NCI-H524 treated with DMSO at 0.1 percent for 48 hours (cell line): ENCODE measurements around the gene SFMBT2.
A peak's percentile ranks its signal among the peaks of the same experiment; 100 is the strongest.

Experiments
- DNase-seq: peaks from one replicate; lab custom pipeline; 2025; lab: John Stamatoyannopoulos, UW

Gene SFMBT2

DNA sequence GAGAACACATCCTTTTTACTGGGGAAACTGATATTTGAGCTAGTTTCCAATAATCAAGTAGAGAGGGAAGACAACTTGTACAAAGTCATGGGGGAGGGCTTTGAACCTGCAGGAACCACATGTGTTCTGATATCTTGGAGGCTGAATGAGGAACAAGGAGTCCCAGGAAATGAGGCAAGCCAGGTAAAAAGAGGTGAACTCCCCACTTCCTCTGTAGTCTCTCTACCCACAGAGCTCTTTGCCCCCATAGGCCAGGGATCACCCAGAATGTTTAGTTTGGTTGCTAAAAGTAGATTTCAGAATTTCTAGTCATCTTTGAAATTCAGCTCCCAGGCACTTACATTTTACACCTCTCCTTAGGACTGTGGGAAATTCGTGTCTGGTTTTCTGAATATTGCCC is 276.4 kb downstream of the SFMBT2 start:
- DNase-seq, result no peak

DNA sequence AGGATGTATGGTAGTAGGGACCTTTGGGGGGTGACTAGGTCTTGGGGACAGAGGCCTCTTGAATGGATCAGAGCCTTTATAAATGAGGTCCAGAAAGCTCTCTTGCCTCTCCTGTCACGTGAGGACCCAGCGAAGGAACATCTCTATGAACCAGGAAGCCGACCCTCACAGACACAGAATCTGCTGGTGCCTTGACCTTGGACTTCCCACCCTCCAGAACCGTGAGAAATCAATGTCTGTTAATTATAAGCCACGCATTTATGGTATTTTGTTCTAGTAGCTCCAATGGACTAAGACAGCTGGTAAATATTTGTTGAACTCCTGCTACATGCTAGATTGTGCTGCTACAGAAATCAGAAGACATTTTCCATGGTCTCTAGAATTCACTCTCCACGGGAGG is 276.9 kb downstream of the SFMBT2 start:
- DNase-seq, result no peak

DNA sequence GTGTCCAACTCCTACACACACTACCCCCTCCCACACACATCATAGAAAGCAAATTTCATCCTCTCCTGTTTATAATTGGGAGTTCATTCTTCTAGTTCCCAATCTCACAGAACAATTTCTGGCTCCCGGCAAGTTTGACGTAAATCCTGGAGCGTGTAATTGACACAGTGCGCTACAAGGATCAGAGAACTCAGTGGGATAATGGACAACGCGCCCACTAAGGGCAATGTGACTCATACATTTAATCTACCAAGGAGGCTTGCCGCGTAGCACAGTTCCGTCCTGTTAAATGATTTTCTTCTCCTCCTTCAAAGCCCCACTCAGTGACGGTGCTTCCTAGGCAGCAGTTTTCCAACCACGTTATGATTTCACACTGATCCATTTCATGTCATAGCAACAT is 277.6 kb downstream of the SFMBT2 start:
- no peak for DNase-seq

DNA sequence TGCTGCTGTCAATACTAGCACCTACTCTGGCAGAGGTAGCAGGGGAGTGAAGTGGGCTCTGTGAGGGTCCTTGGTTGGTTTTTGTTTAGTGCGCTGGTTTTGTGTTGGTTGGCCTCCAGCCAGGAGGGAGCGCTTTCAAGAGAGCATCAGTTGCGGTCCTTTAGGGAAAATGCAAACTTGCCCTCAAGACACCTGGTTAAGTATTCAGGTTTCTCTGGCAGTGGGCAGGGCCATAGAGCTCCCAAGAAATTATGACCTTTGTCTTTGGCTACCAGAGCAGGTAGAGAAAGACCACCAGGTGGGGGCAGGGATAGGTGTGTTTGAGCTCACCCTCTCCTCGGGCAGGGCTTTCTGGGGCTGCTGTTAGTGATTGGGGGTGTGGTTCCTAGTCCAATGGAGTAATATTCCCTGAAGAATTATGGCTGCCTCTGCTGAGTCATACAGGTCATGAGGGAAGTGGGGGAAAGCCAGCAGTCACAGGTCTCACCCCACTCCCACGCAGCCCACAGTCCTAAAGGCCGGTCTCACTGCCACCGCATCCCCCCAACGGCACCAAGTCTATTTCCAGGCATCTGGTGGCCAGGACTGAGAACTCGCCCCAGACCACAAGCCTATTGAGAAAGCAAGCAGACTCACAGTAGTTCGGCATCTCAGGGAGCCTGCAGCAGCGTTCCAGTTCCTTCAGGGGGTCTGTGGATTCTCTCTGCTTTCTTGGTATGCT is 280.5 kb downstream of the SFMBT2 start:
- DNase-seq, result no peak

DNA sequence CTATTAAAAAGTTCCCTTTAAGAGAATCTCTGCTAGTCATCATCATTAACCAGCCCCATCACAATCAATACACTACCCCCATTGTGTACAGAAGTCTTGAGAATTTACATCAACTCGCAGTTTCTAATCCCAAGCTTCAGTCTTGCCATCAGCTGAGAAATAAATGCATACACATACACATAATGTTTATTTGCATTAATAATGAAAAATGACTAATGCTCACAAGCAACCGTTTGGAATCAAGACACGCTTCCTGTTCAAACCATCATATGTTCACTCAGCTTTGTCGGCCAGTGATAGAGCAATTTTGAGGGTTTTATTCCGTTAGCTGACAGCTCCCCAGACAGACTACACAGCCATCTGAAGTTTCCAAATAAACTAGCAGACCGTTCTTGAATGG is 287.1 kb downstream of the SFMBT2 start:
- DNase-seq, result no peak

DNA sequence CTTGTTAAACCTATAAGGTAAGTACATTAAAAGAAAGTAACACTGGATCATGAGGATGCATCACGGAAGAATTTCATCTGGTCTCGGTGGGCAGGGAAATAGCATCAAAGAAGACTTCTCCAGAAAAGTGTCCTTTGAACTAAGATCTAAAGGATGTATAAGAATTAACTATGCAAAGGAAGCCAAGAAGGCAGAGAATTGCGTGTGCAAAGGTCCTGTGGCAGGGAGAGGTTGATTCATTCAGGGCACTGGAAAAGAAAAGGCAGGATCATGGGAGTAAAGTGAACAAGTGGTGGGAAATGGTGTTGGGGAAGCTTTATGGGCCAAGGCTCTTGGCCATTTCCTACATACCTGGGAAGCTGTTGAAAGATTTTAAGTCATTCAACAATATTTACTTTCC is 288.3 kb downstream of the SFMBT2 start:
- no peak for DNase-seq

DNA sequence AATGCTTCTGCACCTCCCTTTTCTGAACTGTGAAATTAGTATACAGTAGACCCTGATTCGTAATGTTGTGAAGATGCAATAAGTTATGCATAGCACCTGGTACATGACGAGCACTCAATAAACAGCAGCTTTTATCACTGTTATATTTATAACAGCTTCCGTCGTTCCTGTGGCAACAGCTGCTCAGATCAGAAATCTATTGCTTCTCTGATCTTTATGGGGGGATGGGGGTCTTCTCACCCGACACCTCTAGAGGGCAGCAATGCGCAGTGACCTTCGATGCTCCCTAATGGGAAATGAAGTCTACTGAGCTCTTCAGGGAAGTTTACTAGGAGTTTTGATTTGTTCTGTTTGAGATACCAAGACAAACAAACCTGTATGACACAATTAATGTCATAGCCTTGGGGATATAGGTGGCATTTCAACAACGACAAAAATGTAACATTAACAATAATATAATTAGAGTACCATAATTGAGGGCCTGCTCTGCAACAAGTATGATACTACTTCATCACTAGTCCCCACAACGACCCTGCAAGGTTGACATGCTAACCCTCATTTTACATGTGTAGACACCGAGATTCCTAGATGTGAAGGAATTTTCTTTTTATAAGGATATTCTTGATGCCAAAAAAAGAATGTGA is 289.6 kb downstream of the SFMBT2 start:
- DNase-seq, result peak; percentile 14

DNA sequence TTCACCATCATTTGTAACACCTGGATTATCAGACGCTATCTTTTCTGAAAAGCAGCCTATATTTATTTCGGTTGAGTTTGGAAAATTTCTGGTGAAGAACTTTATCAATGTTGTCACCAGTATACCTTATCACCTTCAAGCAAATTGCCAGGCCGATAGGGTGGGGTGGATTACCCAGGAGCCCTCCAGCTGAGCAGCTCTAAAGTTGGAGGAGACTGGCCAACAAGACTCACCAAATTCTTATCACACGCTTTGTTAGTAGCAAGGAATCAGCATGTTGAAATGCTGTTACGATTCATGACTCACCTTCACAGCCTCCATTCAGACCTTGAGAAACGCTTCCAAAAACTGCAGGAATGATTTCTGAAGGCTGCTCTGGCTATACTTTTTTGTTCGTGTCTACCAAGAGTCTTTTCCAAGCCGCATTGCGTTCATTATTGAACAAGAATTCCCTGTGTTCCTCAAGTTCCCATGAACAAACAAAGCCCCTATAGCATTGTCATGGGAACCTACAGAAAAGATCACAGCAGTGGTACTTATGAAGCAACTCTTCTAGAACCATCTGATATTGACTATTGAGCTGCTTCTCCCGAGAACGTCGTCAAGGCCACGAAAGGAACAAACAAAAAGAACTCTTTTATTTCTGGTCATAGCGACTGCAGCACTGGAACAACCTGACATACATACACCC is 291.4 kb downstream of the SFMBT2 start:
- no peak for DNase-seq

DNA sequence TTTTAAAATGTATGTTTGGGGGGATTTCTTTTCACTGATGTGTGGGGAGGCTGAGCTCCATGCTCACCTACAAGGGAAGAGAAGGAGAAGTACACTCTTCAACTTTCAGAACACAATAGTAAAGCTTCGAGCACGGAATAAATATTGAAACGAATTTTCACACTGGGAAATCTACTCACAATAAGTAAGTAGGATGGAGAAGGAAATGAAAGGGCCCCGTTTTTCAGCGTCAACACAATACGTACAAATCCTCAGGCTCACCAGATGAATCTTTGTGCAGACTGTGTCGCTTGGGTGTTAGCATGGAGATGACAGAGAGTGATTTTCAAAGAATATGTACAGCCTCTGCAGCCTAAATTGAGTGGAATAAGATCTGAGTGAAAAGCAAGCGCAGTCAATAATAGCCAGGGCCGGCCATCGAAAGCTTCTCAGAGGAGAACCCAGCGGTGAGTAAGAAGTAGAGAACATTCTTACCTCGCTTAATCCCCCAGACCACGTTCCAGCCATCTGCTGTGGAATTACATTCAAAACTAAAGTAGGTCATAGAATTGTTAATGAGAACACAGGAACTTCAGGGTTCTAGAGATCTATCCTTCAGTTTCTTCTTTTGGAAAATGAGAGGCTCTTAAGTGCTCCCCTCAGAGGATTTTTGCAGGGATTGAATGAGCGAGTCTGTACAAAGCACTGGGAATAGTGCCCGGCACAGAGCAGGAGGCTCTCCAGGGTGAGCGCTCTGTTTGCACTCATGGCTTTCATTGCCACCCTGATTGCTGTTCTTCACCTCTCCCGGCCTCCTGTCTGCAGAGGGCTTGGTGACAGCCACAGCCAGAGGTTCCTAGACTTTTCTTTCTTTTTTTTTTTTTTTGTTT is 292.8 kb downstream of the SFMBT2 start:
- DNase-seq, result peak; percentile 1

DNA sequence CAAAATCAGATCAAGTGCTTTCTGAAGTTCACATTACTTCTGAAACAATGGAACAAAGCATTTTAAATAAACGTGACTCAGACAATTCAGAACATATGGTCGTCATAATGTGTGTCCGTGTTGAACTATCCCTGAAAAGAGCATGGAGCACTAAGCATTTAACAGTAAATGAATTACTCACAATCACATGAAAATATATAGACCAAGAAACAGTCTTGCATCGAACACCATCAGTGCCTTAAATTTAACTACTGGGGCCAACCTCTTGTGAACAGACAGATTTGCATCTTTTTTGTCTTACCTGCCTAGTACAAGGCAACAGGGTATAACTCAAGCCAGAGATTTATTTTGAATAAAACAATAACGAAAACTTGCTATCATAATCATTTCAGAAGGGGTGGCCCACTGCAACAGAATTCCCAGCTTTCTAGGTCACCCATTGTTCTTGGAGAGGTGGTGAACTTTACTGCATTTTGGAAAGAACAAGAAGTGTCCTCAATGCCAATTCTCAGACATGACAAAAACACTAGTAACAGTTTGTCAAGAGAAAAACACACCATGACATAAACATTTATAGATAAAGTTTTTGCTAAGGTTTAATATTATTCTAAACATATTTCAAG is 293.5 kb downstream of the SFMBT2 start:
- no peak for DNase-seq

DNA sequence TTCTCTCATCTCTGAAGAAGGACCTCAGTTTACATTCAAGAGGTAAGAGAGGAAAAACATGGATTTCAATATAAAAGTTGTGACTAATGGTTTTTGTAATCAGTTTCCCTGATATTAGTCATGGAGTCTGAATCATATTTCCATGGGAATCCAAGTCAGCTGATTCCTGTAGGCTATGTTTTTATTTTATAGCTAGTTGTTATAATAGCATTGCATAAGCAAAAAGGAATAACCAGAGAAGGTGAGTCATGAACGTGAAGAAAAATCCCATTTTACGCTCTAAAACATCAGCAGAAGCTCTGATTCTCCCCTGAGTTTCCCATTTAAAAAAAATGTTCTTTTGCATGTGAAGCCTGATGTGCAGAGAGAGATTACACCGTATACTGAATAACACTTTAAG is 299.3 kb downstream of the SFMBT2 start:
- DNase-seq, result no peak

DNA sequence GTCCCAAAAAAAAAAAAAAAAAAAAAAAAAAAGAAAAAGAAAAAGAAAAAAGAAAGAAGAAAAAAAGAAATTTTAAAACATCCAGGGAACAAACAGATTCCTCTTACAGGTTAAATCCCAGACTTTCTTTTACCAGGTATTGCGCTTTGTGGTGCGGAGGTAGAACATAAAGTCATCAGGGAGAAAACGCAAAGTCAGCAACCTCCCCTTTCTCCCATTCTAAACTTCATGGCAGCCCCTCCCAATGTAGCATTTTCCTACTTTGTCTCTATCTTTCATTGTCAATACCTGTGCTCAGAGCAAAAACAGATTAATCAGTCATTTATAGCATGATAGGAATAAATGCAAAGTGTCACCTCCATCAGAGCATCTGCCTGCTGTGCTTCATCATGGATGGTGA is 299.7 kb downstream of the SFMBT2 start:
- DNase-seq, result no peak
